ENCODE results near the gene CSNK2A2. TPM values are rescaled to one million over a fixed set of nuclear protein-coding genes. Genes with fewer than 3 reads are reported as not detected.

Gene CSNK2A2
- total and polyA plus RNA-seq, 10 of the 15 experiments (the other 5 are each of a cell fraction or from before 2014, with no cell fraction given): 17.4 to 79.1 (median 29.4) TPM

DNA sequence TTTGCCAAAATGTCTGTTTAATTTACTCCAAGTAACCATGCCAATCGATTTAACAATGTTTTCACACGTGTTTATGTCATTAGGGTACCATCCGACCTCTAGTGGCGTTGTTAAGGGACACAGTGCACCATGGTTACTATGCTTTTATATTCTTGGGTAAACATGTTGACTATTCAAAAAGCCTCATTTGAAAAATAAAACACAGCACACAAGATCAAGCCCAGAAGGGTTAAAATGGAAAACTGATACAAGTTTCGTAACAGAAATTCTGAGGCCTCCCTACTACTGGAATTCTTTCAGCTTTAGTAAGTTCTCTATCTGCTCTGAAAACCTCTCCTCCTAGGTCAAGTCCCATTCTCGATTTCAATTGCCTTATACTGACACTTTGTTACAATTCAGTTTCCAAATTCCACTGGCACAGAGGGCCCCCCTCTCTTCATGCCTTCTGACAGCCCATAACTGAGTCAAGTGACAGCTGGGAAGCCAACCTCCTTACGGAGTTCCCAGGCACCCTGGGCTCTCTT is 70.8 kb downstream of the CSNK2A2 start (continued):
- TF ChIP-seq, protein P1, sequence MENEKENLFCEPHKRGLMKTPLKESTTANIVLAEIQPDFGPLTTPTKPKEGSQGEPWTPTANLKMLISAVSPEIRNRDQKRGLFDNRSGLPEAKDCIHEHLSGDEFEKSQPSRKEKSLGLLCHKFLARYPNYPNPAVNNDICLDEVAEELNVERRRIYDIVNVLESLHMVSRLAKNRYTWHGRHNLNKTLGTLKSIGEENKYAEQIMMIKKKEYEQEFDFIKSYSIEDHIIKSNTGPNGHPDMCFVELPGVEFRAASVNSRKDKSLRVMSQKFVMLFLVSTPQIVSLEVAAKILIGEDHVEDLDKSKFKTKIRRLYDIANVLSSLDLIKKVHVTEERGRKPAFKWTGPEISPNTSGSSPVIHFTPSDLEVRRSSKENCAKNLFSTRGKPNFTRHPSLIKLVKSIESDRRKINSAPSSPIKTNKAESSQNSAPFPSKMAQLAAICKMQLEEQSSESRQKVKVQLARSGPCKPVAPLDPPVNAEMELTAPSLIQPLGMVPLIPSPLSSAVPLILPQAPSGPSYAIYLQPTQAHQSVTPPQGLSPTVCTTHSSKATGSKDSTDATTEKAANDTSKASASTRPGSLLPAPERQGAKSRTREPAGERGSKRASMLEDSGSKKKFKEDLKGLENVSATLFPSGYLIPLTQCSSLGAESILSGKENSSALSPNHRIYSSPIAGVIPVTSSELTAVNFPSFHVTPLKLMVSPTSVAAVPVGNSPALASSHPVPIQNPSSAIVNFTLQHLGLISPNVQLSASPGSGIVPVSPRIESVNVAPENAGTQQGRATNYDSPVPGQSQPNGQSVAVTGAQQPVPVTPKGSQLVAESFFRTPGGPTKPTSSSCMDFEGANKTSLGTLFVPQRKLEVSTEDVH (IDR thresholded peaks at IDR 0.05; ENCODE audit: low read depth, partially characterized antibody): no peak
- TF ChIP-seq FOXK2 (IDR thresholded peaks at IDR 0.05): peak; percentile 63
- TF ChIP-seq BMI1 (IDR thresholded peaks at IDR 0.05; ENCODE audit: borderline replicate concordance): peak; percentile 64; the same call in 1 of the 2 replicates
- TF ChIP-seq, protein P2, sequence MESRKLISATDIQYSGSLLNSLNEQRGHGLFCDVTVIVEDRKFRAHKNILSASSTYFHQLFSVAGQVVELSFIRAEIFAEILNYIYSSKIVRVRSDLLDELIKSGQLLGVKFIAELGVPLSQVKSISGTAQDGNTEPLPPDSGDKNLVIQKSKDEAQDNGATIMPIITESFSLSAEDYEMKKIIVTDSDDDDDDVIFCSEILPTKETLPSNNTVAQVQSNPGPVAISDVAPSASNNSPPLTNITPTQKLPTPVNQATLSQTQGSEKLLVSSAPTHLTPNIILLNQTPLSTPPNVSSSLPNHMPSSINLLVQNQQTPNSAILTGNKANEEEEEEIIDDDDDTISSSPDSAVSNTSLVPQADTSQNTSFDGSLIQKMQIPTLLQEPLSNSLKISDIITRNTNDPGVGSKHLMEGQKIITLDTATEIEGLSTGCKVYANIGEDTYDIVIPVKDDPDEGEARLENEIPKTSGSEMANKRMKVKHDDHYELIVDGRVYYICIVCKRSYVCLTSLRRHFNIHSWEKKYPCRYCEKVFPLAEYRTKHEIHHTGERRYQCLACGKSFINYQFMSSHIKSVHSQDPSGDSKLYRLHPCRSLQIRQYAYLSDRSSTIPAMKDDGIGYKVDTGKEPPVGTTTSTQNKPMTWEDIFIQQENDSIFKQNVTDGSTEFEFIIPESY (IDR thresholded peaks at IDR 0.05): no peak
- TF ChIP-seq, protein P3, sequence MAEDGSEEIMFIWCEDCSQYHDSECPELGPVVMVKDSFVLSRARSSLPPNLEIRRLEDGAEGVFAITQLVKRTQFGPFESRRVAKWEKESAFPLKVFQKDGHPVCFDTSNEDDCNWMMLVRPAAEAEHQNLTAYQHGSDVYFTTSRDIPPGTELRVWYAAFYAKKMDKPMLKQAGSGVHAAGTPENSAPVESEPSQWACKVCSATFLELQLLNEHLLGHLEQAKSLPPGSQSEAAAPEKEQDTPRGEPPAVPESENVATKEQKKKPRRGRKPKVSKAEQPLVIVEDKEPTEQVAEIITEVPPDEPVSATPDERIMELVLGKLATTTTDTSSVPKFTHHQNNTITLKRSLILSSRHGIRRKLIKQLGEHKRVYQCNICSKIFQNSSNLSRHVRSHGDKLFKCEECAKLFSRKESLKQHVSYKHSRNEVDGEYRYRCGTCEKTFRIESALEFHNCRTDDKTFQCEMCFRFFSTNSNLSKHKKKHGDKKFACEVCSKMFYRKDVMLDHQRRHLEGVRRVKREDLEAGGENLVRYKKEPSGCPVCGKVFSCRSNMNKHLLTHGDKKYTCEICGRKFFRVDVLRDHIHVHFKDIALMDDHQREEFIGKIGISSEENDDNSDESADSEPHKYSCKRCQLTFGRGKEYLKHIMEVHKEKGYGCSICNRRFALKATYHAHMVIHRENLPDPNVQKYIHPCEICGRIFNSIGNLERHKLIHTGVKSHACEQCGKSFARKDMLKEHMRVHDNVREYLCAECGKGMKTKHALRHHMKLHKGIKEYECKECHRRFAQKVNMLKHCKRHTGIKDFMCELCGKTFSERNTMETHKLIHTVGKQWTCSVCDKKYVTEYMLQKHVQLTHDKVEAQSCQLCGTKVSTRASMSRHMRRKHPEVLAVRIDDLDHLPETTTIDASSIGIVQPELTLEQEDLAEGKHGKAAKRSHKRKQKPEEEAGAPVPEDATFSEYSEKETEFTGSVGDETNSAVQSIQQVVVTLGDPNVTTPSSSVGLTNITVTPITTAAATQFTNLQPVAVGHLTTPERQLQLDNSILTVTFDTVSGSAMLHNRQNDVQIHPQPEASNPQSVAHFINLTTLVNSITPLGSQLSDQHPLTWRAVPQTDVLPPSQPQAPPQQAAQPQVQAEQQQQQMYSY (CRISPR knock-in tag; IDR thresholded peaks at IDR 0.05): no peak
- TF ChIP-seq, protein P4, sequence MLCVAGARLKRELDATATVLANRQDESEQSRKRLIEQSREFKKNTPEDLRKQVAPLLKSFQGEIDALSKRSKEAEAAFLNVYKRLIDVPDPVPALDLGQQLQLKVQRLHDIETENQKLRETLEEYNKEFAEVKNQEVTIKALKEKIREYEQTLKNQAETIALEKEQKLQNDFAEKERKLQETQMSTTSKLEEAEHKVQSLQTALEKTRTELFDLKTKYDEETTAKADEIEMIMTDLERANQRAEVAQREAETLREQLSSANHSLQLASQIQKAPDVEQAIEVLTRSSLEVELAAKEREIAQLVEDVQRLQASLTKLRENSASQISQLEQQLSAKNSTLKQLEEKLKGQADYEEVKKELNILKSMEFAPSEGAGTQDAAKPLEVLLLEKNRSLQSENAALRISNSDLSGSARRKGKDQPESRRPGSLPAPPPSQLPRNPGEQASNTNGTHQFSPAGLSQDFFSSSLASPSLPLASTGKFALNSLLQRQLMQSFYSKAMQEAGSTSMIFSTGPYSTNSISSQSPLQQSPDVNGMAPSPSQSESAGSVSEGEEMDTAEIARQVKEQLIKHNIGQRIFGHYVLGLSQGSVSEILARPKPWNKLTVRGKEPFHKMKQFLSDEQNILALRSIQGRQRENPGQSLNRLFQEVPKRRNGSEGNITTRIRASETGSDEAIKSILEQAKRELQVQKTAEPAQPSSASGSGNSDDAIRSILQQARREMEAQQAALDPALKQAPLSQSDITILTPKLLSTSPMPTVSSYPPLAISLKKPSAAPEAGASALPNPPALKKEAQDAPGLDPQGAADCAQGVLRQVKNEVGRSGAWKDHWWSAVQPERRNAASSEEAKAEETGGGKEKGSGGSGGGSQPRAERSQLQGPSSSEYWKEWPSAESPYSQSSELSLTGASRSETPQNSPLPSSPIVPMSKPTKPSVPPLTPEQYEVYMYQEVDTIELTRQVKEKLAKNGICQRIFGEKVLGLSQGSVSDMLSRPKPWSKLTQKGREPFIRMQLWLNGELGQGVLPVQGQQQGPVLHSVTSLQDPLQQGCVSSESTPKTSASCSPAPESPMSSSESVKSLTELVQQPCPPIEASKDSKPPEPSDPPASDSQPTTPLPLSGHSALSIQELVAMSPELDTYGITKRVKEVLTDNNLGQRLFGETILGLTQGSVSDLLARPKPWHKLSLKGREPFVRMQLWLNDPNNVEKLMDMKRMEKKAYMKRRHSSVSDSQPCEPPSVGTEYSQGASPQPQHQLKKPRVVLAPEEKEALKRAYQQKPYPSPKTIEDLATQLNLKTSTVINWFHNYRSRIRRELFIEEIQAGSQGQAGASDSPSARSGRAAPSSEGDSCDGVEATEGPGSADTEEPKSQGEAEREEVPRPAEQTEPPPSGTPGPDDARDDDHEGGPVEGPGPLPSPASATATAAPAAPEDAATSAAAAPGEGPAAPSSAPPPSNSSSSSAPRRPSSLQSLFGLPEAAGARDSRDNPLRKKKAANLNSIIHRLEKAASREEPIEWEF (IDR thresholded peaks at IDR 0.05; ENCODE audit: insufficient replicate concordance, low read depth, low read length): no peak
- TF ChIP-seq SMARCA5 (IDR thresholded peaks at IDR 0.05): no peak
- TF ChIP-seq, protein P5, sequence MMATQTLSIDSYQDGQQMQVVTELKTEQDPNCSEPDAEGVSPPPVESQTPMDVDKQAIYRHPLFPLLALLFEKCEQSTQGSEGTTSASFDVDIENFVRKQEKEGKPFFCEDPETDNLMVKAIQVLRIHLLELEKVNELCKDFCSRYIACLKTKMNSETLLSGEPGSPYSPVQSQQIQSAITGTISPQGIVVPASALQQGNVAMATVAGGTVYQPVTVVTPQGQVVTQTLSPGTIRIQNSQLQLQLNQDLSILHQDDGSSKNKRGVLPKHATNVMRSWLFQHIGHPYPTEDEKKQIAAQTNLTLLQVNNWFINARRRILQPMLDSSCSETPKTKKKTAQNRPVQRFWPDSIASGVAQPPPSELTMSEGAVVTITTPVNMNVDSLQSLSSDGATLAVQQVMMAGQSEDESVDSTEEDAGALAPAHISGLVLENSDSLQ (IDR thresholded peaks at IDR 0.05): no peak
- TF ChIP-seq STAT1 (conservative IDR thresholded peaks at IDR 0.05): no peak
- peak; percentile 92 for TF ChIP-seq SIN3A (IDR thresholded peaks at IDR 0.05; ENCODE audit: low read depth, low read length)
- TF ChIP-seq, protein P6, sequence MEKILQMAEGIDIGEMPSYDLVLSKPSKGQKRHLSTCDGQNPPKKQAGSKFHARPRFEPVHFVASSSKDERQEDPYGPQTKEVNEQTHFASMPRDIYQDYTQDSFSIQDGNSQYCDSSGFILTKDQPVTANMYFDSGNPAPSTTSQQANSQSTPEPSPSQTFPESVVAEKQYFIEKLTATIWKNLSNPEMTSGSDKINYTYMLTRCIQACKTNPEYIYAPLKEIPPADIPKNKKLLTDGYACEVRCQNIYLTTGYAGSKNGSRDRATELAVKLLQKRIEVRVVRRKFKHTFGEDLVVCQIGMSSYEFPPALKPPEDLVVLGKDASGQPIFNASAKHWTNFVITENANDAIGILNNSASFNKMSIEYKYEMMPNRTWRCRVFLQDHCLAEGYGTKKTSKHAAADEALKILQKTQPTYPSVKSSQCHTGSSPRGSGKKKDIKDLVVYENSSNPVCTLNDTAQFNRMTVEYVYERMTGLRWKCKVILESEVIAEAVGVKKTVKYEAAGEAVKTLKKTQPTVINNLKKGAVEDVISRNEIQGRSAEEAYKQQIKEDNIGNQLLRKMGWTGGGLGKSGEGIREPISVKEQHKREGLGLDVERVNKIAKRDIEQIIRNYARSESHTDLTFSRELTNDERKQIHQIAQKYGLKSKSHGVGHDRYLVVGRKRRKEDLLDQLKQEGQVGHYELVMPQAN (conservative IDR thresholded peaks at IDR 0.05): peak; percentile 59
- peak; percentile 40; the same call in 1 of the 2 replicates for TF ChIP-seq SMC3 (IDR thresholded peaks at IDR 0.05; ENCODE audit: borderline replicate concordance, low read length)

Data from GM12878 (cell line).